OCI-LY1 (cell line): Measurements from ENCODE around the gene EBF4.

ENCODE experiments used
- EZH2 ChIP-seq: fragments of 200-600 bp; sonication (generic), shearing (Covaris generic); IDR thresholded peaks from 2 replicates; pipeline ENCODE4 v1.8.0; 2017; ENCODE audit warnings: borderline replicate concordance, mixed run types, mild to moderate bottlenecking, antibody characterized with exemption, low read length, moderate library complexity, mixed read lengths
- TF ChIP-seq, protein P1 (sequence below): fragments of 200-600 bp; sonication (generic), shearing (Covaris generic); IDR thresholded peaks from 2 replicates; pipeline ENCODE4 v1.5.1; 2017; ENCODE audit warnings: mild to moderate bottlenecking, antibody characterized with exemption, low read length, moderate library complexity, mixed read lengths

GRCh38 chr20:2794866-2795447, 102.4 kb downstream of the EBF4 start:
- TF ChIP-seq, protein P1, sequence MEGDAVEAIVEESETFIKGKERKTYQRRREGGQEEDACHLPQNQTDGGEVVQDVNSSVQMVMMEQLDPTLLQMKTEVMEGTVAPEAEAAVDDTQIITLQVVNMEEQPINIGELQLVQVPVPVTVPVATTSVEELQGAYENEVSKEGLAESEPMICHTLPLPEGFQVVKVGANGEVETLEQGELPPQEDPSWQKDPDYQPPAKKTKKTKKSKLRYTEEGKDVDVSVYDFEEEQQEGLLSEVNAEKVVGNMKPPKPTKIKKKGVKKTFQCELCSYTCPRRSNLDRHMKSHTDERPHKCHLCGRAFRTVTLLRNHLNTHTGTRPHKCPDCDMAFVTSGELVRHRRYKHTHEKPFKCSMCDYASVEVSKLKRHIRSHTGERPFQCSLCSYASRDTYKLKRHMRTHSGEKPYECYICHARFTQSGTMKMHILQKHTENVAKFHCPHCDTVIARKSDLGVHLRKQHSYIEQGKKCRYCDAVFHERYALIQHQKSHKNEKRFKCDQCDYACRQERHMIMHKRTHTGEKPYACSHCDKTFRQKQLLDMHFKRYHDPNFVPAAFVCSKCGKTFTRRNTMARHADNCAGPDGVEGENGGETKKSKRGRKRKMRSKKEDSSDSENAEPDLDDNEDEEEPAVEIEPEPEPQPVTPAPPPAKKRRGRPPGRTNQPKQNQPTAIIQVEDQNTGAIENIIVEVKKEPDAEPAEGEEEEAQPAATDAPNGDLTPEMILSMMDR, result no peak
- TF ChIP-seq EZH2, result no peak
